K562 (cell line): ENCODE data around the gene NAV2. TPM values are rescaled to one million over a fixed set of nuclear protein-coding genes. Genes with fewer than 3 reads are reported as not detected.

Experiments used
- ATAC-seq: fragments of 200-7000 bp; cut with Tn5 transposase; 3 replicates; pipeline ENCODE4 v1.9.1; 2020; ENCODE audit warnings: moderate library complexity
- BruUV-seq: library from RNA; stranded (reverse); fragments of 400-500 nt; replicated peaks from 2 replicates; lab custom pipeline; 2021; lab: Mats Ljungman, UMichigan
- CTCF ChIA-PET: fragments of 300-600 bp; formaldehyde crosslinking; extraction: SDS; loops from one replicate; lab custom pipeline; 2021; ENCODE audit warnings: low intra/inter-chr PET ratio; lab: Yijun Ruan, JAX
- POLR2A ChIA-PET: fragments of 300-600, 350-650 bp; sonication (Branson Sonifier 250); formaldehyde crosslinking; extraction: SDS; loops from one replicate; lab custom pipeline; 2021; ENCODE audit warnings: antibody characterized with exemption, inconsistent platforms; lab: Yijun Ruan, JAX
- DNase-seq, 4 experiments: peaks; one replicate each; pipeline versions ENCODE4 v3.0.0 to v3.0.0-alpha.2; 2011 to 2018; ENCODE audit warnings: low spot score in 3 of 4, mixed read lengths in 3 of 4; ENCODE audit errors: extremely low read depth in 1 of 4
- FAIRE-seq: peaks from 2 replicates; lab custom pipeline; 2011; peaks lifted over from hg19 to GRCh38; lab: Jason Lieb, UNC
- H2AFZ ChIP-seq: 2 replicates; pipeline ENCODE4 v1.6.0; 2011; ENCODE audit warnings: low read depth, low read length, control low read depth, inconsistent platforms
- H3K27ac ChIP-seq: fragments of 200-600 bp; 3 replicates; pipeline ENCODE4 v1.8.0; 2011; ENCODE audit warnings: low read depth, mild to moderate bottlenecking, control low read depth, inconsistent platforms, low read length, moderate library complexity, mixed read lengths; ENCODE audit errors: extremely low read depth
- H3K27me3 ChIP-seq, 2 experiments: fragments of 300-600 bp in 1 of 2; 2 replicates in 1 of 2; 3 replicates in 1 of 2; pipeline versions ENCODE4 v1.6.0 to v1.8.0; 2011; ENCODE audit warnings: inconsistent platforms in 2 of 2, low read length in 2 of 2, mild to moderate bottlenecking in 1 of 2, mixed read lengths in 1 of 2, moderate library complexity in 1 of 2; ENCODE audit not compliant: control insufficient read depth in 2 of 2, insufficient read depth in 2 of 2
- H3K36me3 ChIP-seq: fragments of 300-600 bp; 3 replicates; pipeline ENCODE4 v1.8.0; 2011; ENCODE audit warnings: mild to moderate bottlenecking, low read length, inconsistent platforms; ENCODE audit not compliant: control insufficient read depth, insufficient read depth
- H3K4me1 ChIP-seq, 2 experiments: fragments of 200-600 bp in 1 of 2; replicated peaks in 1 of 2; 2 replicates in 1 of 2; 3 replicates in 1 of 2; pipeline versions ENCODE4 v1.5.1 to v1.8.0; 2011; ENCODE audit warnings: inconsistent platforms in 2 of 2, low read length in 2 of 2, mild to moderate bottlenecking in 1 of 2, mixed read lengths in 1 of 2, moderate library complexity in 1 of 2; ENCODE audit not compliant: control insufficient read depth in 2 of 2, insufficient read depth in 2 of 2
- H3K4me2 ChIP-seq: 2 replicates; pipeline ENCODE4 v1.6.1; 2011; ENCODE audit warnings: low read length, control low read depth, inconsistent platforms, mixed read lengths; ENCODE audit not compliant: insufficient read depth
- H3K4me3 ChIP-seq: fragments of 200-600 bp; sonication (generic), shearing (Covaris generic); 2 replicates; pipeline ENCODE4 v1.5.1; 2016; ENCODE audit warnings: control low read depth, inconsistent platforms
- H3K79me2 ChIP-seq: fragments of 200-600 bp; 3 replicates; pipeline ENCODE4 v1.8.0; 2011; ENCODE audit warnings: low read length, inconsistent platforms; ENCODE audit not compliant: control insufficient read depth, insufficient read depth
- H3K9ac ChIP-seq, 2 experiments: 2 replicates each; pipeline versions ENCODE4 v1.6.0 to v1.6.1; 2011; ENCODE audit warnings: low read depth in 2 of 2, low read length in 2 of 2, control low read depth in 1 of 2, inconsistent platforms in 1 of 2, mild to moderate bottlenecking in 1 of 2, mixed read lengths in 1 of 2; ENCODE audit not compliant: insufficient read depth in 1 of 2
- H3K9me1 ChIP-seq: one replicate; pipeline ENCODE4 v1.6.0; 2011; ENCODE audit warnings: inconsistent platforms, mild to moderate bottlenecking, low read length, moderate library complexity; ENCODE audit not compliant: control insufficient read depth, insufficient read depth
- H3K9me3 ChIP-seq: replicated peaks from 2 replicates; pipeline ENCODE4 v1.5.1; 2011; ENCODE audit warnings: low read depth, low read length, inconsistent platforms; ENCODE audit not compliant: control insufficient read depth, insufficient read depth
- H4K20me1 ChIP-seq: replicated peaks from 2 replicates; pipeline ENCODE4 v1.6.1; 2011; ENCODE audit warnings: low read length, inconsistent platforms, mixed read lengths; ENCODE audit not compliant: control insufficient read depth, insufficient read depth
- ETS1 ChIP-seq: conservative IDR thresholded peaks from 2 replicates; pipeline ENCODE4 v1.6.1; 2011; ENCODE audit warnings: low read depth, mild to moderate bottlenecking, low read length; ENCODE audit not compliant: control insufficient read depth
- ETS2 ChIP-seq: IDR thresholded peaks from 2 replicates; pipeline ENCODE4 v1.6.1; 2016; ENCODE audit warnings: borderline replicate concordance, missing genetic modification characterization, mild to moderate bottlenecking, moderate library complexity, missing compliant biosample characterization; ENCODE audit not compliant: poor library complexity, severe bottlenecking
- EWSR1 ChIP-seq: fragments of 450-650 bp; IDR thresholded peaks from 2 replicates; pipeline ENCODE4 v1.6.1; 2018; ENCODE audit warnings: borderline replicate concordance, mild to moderate bottlenecking, low read depth, moderate library complexity; ENCODE audit not compliant: partially characterized antibody
- HNRNPH1 ChIP-seq: fragments of 200-400 bp; formaldehyde crosslinking; optimal IDR thresholded peaks from 2 replicates; pipeline ENCODE3; 2017; ENCODE audit warnings: low read depth, mild to moderate bottlenecking, low read length, moderate library complexity
- ID3 ChIP-seq, 2 experiments: fragments of 250-450 bp in 1 of 2; fragments of 450-650 bp in 1 of 2; sonication (Bioruptor Pico) in 1 of 2; IDR thresholded peaks; 2 replicates each; pipeline versions ENCODE4 v1.6.1 to v1.8.0; 2016 to 2021; ENCODE audit warnings: mild to moderate bottlenecking in 2 of 2, moderate library complexity in 2 of 2, missing compliant biosample characterization in 1 of 2, missing genetic modification characterization in 1 of 2
- MED1 ChIP-seq: sonication (generic); formaldehyde crosslinking; IDR thresholded peaks from 2 replicates; pipeline ENCODE4 v1.8.1; 2023; ENCODE audit warnings: missing genetic modification reagents, borderline replicate concordance
- NFYB ChIP-seq: IDR thresholded peaks from 2 replicates; pipeline ENCODE4 v1.6.1; 2011; ENCODE audit warnings: mild to moderate bottlenecking, moderate library complexity; ENCODE audit not compliant: insufficient read length; ENCODE audit errors: extremely low read depth
- PHTF2 ChIP-seq: fragments of 250-450 bp; sonication (Bioruptor Pico); IDR thresholded peaks from 2 replicates; pipeline ENCODE4 v1.5.0; 2021; ENCODE audit warnings: mild to moderate bottlenecking
- PRMT5 ChIP-seq: sonication (generic); formaldehyde crosslinking; IDR thresholded peaks from 2 replicates; pipeline ENCODE4 v1.5.0; 2020; ENCODE audit warnings: missing genetic modification reagents
- SMARCC2 ChIP-seq: fragments of 450-650 bp; IDR thresholded peaks from 2 replicates; pipeline ENCODE4 v1.6.1; 2017; ENCODE audit warnings: antibody characterized with exemption, moderate library complexity, mild to moderate bottlenecking, low read depth
- TAF15 ChIP-seq: fragments of 200-400 bp; formaldehyde crosslinking; IDR thresholded peaks from 2 replicates; pipeline ENCODE4 v1.6.1; 2017; ENCODE audit warnings: mild to moderate bottlenecking, low read depth, low read length, moderate library complexity
- TAL1 ChIP-seq: fragments of 450-650 bp; IDR thresholded peaks from 2 replicates; pipeline ENCODE4 v1.6.1; 2016; ENCODE audit warnings: mild to moderate bottlenecking
- ZNF175 ChIP-seq: fragments of 200-800 bp; sonication (Bioruptor generic); IDR thresholded peaks from 2 replicates; pipeline ENCODE4 v1.6.1; 2016; ENCODE audit warnings: low read depth, mild to moderate bottlenecking, missing genetic modification characterization, missing compliant biosample characterization
- ZNF24 ChIP-seq: fragments of 450-650 bp; IDR thresholded peaks from 2 replicates; pipeline ENCODE4 v1.6.1; 2016
- ZNF347 ChIP-seq: fragments of 450-650 bp; formaldehyde crosslinking; IDR thresholded peaks from 2 replicates; pipeline ENCODE4 v1.4.0; 2020; ENCODE audit warnings: low read depth, mild to moderate bottlenecking, moderate library complexity
- WGBS: fragments of 100-300 bp; shearing (Covaris generic); methylation state at CpG from one replicate; pipeline ENCODE4 v1.1.6; 2016; ENCODE audit warnings: low coverage, mixed read lengths; ENCODE audit not compliant: insufficient coverage; ENCODE audit errors: missing lambda C conversion rate; 5-methylcytosine and 5-hydroxymethylcytosine counted together
- in situ Hi-C: fragments of 300-500 bp; cut with MboI; formaldehyde crosslinking; loops from 4 replicates; pipeline ENCODE4 v1.15.0; 2018; ENCODE audit warnings: inconsistent platforms, mixed read lengths
- intact Hi-C: fragments of 100-400 bp; cut with micrococcal nuclease; formaldehyde crosslinking; loops from 2 replicates; pipeline ENCODE4 v1.14.2; 2022
- polyA plus RNA-seq, 8 experiments: library from polyadenylated mRNA; depleted of rRNA in 4 of 8; stranded (reverse) in 5 of 8; unstranded in 3 of 8; fragments of >200 nt; fragmentation: Nextera tagmentation in 2 of 8; fragmentation: Illumina TruSeq in 1 of 8; extraction: Ambion mirVana in 2 of 8; extraction: Trizol in 1 of 8; gene quantifications; 2 replicates each; pipeline versions ENCODE4 v1.2.1 to v1.2.3, GENCODE V29; 2011 to 2014; ENCODE audit warnings: inconsistent platforms in 1 of 8, missing spikeins in 1 of 8
- total RNA-seq, 7 experiments: library from RNA; depleted of rRNA in 6 of 7; stranded (reverse); fragments of >200 nt in 6 of 7; fragmentation: Illumina TruSeq in 2 of 7; extraction: Trizol in 2 of 7; gene quantifications; 2 replicates each; pipeline versions ENCODE4 v1.2.1 to v1.2.3, GENCODE V29; 2011 to 2021; ENCODE audit warnings: low replicate concordance in 1 of 7
- TF ChIP-seq, protein P1 (sequence below): sonication (generic); formaldehyde crosslinking; IDR thresholded peaks from 2 replicates; pipeline ENCODE4 v1.8.0; 2022; ENCODE audit warnings: mild to moderate bottlenecking, missing genetic modification reagents

NAV2 gene
- total and polyA plus RNA-seq, 9 of the 15 experiments (the other 6 are each of a cell fraction or from before 2014, with no cell fraction given), result 0.03 to 0.35 (median 0.05) TPM

- no peaks in the 10 kb centered on the region for H3K79me2 ChIP-seq
- BruUV-seq, result no TSS peak
- in situ Hi-C loops (loop anchor here (5.0 to 25.0 kb wide), 3 partner anchors 175 to 665 kb away; no protein-coding TSS in a partner anchor), intact Hi-C loops (no loop called here)
- H3K27ac ChIP-seq, result no peak overlapping the region
- ChIA-PET POLR2A (no interaction called here), CTCF (no interaction called here)
- WGBS, result 3% methylated on average over 5 of the region's 5 CpGs
- no peak overlapping the region for H3K9ac ChIP-seq
- H3K4me3 ChIP-seq, result no peak overlapping the region
- H3K4me1 ChIP-seq, result no peaks in the 10 kb centered on the region
- no peaks in the 10 kb centered on the region; the same call in 1 of the 2 replicates for H4K20me1 ChIP-seq
- no peak for DNase-seq
- H3K9me3 ChIP-seq, result no peaks in the 10 kb centered on the region
- H2AFZ ChIP-seq, result no peak overlapping the region
- no peaks in the 10 kb centered on the region for H3K36me3 ChIP-seq
- H3K27me3 ChIP-seq, result peaks cover 30 to 34% of the 10 kb centered on the region in 2 experiments
- no peaks in the 10 kb centered on the region for H3K9me1 ChIP-seq
- H3K4me2 ChIP-seq, result no peak overlapping the region
- ATAC-seq, result no peak
- no peak for FAIRE-seq
- no peak for TF ChIP-seq TAF15
- no peak for TF ChIP-seq MED1 (CRISPR knock-in tag)
- no peak for TF ChIP-seq PRMT5
- no peak for TF ChIP-seq NFYB
- TF ChIP-seq ID3 (CRISPR knock-in tag; IDR thresholded peaks at IDR 0.05), result no peak
- TF ChIP-seq ID3 (tag; IDR thresholded peaks at IDR 0.05), result no peak
- TF ChIP-seq TAL1, result no peak
- no peak for TF ChIP-seq PHTF2 (CRISPR knock-in tag)
- no peak for TF ChIP-seq ETS2 (tag)
- no peak for TF ChIP-seq ZNF347 (CRISPR knock-in tag)
- no peak for TF ChIP-seq ETS1
- TF ChIP-seq ZNF175, result no peak
- TF ChIP-seq SMARCC2, result no peak
- TF ChIP-seq ZNF24, result no peak
- TF ChIP-seq EWSR1, result no peak
- TF ChIP-seq, protein P1, sequence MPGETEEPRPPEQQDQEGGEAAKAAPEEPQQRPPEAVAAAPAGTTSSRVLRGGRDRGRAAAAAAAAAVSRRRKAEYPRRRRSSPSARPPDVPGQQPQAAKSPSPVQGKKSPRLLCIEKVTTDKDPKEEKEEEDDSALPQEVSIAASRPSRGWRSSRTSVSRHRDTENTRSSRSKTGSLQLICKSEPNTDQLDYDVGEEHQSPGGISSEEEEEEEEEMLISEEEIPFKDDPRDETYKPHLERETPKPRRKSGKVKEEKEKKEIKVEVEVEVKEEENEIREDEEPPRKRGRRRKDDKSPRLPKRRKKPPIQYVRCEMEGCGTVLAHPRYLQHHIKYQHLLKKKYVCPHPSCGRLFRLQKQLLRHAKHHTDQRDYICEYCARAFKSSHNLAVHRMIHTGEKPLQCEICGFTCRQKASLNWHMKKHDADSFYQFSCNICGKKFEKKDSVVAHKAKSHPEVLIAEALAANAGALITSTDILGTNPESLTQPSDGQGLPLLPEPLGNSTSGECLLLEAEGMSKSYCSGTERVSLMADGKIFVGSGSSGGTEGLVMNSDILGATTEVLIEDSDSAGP, result no peak
- no peak for TF ChIP-seq HNRNPH1
Measured at GRCh38 chr11:19947537-19948114, 235.0 kb downstream of the NAV2 start.
